ENCODE results near the gene PCSK4.
"Not testable (repeated sequence)": the region's sequence is repeated elsewhere in the genome, so short reads cannot be mapped to it uniquely, and the experiment has no call there.

The PCSK4 gene

DNA sequence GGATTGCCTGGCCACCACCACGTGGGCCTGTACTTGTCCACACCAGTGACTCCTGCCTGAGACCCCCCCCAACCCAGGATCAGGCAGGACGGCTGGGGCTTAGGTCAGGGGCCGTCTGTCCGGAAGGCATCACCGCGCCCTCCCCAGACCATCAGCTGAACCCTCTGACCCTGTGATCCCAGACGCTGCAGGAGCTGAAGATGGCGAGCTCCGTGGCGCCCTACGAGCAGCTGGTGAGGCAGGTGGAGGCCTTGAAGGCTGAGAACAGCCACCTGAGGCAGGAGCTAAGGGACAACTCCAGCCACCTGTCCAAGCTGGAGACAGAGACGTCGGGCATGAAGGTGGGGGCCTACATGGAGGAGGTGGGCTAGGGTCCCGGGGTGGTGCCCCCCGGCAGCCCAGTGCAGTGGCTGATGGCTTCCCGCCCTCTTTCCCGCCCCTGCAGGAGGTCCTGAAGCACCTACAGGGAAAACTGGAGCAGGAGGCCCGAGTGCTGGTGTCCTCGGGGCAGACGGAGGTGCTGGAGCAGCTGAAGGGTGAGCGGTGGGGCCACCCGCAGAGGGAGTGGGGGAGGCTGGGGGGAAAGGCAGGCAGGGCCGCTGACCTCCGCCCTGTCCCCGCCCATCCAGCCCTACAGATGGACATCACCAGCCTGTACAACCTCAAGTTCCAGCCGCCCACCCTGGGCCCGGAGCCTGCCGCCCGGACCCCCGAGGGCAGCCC lies 37.2 kb downstream of the PCSK4 start:
- DNase-seq = no peak

DNA sequence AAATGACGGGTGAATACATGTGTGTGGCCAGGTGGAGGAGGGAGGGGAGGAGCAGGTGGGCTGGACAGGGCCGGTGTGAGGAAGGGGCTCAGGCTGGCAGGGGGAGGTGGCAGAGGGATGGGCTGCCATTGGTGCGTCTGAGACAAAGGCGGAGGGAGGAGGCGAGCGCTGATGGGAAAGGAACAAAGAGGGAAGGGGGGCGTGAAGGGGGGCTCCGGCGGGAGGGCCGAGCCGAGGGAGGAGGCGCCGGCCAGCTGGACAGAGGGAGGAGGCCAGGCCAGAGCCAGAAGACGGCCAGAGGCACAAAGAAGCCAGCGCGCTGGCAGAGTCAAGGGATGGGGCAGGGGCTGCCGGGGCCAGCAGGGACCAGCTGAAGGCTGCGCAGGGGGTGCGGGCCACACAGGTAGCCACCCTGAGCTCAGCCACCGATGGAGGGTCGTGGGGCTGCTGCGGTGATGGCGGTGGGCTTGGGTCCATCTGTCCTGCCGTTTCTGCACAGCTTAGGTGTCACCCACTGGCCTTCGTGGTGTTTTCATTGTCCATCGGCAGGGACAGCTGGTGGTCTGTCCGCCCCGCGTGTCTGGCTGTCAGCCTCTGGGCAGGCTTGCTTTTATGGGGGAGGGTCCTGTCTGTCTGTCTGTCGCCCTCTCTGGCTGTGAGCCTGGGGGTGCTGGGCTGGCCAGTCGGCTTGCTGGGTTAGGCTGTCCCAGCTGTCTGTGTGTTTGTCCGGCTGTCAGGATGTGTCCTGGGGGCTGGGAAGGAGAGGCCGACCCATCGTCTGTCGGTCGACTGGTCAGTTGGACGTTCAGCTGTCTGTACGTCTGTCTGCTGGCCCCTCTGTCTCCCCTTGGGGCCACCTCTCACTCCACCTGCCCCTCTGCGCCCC lies 38.0 kb downstream of the PCSK4 start:
- no peak for DNase-seq

DNA sequence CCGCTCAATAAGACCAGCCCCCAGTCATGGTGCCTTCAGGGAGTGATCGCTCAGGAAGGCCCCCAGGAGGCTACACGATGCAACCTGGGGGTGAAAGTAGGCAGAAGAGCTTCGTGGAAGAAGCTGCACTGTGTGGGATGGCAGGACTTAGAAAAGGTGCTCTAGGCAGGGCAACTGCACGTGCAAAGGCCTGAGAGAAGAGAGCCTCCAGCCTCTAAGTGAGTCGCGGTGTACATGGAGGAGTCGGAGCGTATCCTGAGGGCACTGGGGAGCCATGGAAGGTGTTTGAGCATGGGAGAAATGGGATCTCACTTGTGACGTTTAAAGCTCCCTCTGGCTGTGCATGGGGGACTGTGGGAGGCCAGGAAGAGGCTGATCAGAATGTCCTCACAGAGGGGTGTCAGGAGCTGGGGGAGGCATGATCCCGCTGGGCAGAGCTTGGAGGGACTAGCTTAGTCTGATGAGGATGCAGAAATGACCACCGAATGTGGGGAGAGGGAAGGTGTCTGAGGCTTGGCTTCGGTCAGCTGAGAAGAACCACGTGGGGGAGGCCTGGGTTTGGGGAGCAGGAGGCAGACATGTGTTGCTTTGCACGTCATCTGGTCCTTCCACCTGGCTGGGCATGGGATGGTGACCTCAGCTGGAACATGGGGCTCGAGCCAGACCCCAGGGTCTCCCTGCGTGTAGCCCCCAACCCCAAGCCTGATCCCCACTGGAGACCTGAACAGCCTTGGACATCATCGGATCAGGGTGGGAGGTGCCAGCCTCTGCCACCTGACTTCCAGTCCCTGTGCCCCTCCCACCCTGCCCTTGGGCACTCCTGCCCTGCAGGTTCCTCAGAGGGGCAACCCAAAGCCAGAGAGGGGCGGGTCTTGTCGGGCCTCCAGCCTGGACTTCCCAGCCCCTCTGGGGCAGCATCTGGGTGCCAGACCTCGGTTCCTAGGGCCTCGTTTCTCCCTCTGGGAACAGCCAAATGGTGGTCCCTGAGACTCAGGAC lies 39.1 kb downstream of the PCSK4 start:
- DNase-seq = no peak

DNA sequence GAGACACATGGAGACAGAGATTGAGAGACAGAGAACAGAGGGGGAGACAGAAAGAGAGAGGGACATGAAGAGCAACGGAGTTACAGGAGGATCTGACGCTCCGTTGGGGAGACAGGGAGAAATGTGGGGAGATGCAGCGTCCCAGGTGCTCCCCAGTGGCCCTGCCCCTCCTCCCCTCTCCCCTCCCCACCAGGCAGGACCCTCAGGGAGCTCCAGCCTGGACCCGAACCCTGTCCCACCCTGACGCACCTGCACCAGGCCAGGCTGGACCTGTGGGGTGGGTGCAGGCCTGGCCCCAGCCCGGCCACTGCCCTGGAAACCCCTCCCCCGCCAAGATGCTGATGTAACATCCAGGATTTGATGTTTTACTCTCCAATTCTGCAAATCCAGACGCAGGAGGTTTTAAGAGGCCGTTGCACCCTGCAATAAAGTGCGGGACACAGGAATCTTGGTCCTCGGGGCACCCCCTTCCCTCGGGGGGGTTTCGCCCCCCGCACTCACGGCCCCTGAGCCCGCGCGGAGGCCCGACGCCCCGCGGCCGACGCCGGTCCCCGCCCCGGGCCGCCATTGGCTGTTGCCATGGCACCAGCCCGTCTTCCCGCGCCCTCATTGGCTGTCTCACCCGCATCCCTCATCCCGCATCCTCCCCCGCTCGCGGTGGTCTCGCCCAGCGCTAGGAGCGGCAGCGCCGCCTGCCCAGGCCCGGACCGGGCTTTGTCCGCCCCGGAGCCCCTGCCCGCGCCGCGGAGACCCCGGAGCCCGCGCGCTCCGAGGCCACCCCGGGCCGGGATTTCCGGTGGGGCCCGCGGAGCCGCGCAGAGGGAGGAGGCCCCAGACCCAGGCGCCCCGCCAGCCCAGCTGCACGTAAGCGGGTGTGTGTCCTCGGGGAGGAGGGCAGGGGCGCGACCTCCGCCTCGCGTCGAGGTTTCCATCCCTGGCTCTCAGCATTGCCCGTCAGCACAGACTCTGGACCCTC lies 40.4 kb downstream of the PCSK4 start, which contains the start of gene APC2:
APC2 (plus strand) TSS at position 655 of the 976 bp plus-strand sequence. CDS start 2,881 bp downstream, outside the sequence.
- DNase-seq = no peak

DNA sequence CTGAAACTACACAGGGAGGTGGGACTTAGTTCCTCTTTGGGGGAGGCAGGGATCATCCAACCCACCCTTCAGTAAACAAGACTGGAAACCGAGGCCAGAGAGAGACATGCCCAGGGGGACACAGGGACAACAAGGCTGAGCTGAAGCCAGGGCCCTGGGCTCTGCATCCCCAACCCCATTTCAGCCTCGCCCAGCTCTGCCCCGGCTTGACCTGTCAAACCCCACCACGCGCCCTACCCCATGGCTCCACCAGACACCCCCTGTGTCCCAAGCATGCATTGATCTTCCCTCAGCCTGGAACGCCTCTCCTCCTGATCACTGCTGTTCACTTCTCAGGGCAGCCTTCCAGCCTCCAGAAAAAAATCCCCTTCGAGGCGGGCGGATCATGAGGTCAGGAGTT lies 42.2 kb downstream of the PCSK4 start:
- DNase-seq = no peak

DNA sequence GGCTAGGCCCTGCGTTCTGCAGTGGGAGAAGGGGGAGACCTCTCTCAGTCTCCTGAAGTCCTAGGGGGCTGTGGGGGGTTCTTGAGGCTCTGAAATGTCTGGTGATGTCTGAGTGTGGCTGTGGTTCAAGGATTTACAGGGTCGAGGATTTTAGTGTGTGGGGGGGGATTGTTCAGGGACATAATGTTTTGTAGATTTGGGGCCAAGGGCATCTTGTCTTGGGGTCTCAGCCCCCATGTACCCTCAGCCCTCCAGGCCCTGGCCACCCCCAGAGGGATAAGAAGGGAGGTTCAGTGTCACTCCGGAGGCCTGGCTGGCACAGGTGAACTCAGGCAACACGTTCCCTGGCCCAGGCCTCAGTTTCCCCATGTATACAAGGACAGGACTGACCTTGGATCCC lies 42.6 kb downstream of the PCSK4 start:
- DNase-seq = no peak

DNA sequence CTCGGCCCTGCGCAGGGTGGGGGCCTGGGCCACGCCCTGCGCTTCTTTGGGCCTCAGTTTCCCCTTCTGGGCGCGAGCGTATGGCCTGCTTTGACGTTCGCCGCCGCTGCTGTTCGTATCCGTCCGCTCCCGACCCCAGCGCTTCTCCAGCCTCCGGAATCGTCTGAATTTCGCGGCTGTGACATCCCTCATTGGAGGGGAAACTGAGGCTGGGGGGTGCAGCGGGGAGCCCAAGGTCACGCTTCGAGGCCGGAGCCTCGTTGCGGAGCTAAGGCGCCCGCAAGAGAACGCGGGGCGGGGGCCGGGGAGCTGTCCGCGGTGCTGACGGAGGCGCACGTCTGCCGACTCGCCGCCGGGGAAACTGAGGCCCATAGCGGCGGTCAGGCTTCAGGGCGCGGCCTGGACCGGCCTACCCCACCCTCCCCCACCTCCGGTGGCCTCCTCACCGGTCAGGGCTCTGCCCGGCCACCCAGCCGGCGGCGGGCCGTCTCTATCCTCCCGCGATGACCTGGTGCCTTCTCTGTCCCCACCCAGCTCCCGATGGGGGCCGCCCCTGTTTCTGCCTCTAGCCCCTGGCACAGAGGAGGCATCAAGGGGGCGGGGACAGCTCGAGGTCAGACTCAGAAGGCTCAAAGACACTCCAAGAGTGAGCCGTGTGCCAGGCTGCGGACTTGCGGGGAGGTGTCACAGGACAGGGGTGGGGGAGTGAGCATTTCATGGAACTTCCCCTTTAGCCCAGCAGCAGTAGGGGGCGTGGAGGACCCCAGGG lies 43.3 kb downstream of the PCSK4 start:
- no peak for DNase-seq

DNA sequence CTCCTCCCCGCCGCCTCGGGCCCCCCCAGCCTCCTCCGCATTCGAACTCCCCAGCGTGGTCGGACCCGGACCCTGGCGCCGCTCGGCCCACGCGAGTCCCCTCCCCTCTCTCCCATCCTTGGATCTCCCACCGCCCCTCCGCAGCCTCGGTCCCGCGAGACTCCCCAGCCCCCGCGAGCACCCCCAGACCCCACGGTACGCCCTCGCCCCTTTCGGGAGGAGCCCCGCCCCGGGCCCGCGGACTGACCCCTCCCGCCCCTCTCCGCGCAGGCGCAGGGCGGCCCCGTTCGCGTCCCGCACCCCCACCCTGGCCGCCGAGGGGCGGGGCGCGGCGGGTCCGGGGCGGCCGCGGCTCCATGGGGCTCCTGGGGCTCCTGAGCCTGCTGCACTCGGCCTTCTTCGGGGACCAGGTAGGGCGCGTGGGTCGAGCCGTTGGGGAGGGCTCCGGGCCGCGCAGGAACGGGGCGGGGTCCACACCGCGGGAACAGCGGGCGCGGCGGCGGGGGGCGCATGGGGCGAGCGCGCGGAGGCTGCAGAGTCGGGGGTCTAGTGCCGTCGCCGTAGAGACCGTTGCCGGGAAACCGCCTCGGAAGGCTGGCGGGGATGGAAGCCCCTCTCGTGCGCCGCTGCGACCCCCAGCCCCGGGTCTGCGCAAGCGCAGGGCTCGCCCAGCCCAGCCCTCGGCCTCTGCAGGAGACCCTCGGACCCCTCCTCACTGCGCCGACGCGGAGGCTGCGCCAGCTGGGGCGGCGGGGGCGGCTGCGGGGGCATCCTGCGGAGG lies 44.0 kb downstream of the PCSK4 start:
- no peak for DNase-seq

DNA sequence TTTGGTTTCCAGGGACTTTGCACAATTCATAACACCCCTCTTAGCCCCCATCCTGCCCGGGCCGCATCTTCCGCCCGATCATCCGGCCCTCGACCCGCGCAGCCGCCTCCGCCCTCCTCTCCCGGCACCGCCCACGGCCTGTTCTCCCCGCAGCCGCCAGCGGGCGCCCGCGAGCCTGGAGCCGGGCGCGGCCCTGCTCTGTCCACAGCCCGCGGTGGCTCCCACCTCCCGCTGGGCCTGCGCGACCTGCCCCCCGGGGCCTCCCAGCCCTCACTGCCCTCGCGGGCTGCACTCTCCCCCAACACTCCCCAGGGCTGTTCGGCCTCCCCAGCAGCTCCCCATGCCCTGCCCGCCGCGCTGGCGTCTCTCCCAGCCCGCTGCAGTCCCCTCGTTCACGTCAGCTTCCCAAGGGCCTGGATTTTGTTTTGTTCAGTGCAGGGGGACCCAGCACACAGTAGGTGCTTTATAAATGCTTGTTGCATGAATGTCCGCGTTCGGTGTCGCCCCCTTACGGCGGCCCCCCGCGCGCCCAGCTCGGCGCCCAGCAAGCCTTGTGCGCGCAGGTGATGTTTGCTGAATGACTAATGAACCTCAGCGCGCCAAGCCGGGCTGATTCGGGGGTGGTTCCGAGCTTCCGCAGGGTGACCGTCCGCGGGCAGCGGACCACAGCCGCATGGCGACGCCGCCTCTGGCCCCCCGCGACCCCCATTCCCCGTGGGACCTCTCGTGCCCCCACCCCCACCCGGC lies 44.8 kb downstream of the PCSK4 start:
- peak; percentile 57 for DNase-seq

DNA sequence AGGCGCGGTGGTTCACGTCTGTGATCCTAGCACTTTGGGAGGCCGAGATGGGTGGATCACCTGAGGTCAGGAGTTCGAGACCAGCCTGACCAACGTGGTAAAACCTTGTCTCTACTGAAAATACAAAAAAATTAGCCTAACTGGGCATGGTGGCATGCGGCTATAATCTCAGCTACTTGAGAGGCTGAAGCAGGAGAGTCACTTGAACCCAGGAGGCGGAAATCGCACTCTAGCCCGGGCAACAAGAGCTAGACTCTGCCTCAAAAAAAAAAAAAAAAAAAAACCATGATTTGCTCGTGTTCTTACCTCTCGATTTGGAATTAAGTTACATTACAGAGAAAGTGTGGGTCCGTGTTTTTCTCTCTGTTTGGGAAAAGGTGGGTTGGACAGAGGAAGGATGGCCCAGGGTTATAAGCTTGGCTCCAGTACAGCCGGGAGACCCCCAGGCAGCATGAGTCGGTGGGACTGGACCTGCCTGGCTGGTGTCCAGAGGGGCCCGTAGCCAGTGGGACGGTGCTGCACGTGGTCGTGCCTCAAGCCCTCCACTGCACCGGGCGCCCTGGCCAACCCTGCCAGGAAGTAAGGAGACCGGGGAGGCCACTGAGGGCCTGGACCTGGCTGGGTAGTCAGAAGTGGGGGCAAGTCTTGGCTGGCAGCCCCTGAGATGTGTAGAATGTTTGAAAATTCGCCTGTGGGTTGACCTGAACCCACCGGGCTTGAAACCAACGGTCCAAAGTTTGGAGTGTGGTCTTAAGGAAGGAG lies 48.3 kb downstream of the PCSK4 start:
- DNase-seq = no peak

DNA sequence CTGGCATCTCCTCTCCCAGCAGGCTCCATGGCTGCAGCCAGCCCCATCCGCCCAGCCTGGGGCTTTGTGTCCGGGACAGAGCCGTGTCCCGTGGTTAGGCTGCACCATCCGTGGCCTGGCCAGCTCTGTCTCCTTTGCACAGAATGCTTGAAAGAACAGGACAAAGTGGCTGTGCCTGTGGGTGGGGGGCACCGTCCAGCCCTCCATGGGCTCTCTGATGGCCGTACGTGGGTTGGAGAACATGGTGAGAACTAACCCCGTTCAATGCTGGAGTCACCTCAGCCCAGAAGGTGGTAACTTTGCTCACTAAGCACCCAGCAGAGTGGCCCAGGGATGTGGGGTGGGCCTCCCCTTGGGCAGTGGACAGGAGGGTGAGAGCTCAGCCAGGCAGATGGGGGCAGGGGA lies 49.1 kb downstream of the PCSK4 start:
- no peak for DNase-seq

DNA sequence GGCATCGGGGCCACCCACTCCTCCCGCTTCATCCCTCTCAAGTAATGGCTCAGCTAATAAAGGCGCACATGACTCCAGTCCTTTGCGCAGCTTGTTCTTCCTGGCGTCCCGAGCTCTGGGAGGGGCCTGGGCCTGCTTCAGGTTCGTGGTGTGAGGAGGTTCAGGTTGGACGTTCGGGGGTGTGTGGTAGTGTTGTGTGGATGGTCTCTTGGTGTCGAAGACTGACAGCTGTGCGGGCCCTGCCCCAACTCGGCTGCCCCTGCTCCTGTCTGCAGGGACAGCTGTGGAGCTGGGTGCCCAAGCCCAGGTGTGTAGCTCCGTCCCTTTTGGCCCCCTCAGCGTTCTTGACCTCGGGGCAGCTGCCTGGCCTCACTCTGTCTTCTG lies 49.7 kb downstream of the PCSK4 start:
- no peak for DNase-seq

DNA sequence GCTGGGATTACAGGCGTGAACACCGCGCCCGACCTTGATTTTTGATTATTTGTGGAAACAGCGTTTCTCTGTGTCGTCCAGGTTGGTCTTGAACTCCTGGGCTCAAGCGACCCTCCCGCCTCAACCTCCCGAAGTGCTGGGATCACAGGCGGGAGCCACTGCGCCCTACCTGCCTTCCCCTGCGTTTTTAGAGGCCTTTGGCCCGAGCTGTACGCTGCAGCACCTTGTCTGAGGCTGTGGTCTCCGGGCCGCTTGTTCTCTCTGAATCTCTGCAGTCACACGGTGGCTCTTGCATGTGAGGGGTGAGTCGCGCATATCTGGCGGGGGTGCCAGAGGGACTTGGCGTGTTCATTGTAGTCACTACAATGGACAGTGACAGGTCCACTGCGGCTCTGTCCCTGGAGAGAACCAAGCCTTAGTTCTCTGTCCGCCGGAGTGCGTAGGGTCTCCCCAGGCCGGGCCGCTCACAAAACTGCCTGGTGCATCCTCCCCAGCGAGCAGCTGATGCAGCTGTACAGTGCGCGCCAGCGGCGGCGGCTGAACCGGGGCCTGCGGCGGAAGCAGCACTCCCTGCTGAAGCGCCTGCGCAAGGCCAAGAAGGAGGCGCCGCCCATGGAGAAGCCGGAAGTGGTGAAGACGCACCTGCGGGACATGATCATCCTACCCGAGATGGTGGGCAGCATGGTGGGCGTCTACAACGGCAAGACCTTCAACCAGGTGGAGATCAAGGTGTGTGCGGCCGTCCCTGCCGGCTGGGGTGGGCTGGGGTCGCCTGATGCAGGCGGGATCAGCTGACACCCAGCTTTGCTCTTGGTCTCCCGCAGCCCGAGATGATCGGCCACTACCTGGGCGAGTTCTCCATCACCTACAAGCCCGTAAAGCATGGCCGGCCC lies 50.4 kb downstream of the PCSK4 start:
- DNase-seq = not testable (repeated sequence)

DNA sequence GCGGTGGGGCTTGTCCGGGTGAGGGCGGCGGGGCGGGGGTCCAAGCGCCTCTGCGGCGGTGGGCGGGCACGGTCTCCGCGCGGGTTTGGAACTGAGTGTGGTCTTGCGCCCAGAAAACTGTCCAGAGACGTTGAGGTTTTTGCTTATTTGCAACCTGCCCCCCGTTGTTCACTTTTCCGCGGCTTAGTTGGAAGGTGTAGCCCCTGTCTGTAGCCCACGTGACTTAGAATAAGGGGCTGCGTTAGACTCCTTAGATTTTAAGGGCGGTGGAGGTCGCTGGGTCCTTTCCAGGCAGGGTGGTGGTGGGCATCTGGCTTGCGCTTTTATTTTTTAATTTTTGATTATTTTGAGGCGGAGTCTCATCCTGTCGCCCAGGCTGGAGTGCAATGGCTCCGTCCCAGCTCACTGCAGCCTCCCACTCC lies 51.2 kb downstream of the PCSK4 start:
- no peak for DNase-seq

DNA sequence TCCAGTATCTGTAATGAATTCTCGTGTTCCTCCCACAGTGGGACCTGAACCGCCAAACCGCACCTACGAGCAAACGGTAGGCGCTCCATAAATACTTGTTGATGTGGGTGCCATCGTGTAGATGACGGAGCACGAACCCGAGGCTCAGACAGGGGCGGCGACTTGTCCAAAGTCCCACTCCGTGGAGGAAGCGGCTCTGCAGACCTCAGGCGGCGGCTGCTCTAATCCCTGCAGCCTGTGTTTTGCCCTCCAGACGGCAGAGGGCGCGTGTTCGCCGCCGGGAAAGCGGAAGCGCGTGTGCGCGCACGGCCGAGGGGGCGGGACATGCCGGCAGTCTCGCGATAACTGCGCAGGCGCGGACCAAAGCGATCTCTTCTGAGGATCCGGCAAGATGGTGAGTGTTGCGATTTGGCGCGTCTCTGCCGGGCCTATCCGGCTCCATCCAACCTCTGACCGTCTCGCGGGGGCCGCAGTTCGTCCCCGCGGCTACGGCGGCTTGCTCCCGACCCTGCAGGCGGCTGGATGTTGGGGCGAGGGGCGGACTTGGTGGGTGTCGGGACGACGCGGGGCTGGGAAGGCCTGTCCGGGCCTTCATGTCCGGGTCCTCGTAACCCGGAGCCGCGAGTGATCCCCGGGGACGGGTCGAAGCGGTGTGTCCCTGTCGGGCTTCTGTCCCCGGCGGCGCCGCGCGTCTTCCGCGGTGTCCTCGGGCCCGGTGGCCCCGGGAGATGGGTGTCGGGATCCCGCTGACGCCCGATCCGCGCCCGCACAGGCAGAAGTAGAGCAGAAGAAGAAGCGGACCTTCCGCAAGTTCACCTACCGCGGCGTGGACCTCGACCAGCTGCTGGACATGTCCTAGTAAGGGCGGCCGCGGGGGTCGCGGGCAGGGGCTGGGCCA lies 51.9 kb downstream of the PCSK4 start, which contains the start of gene RPS15:
RPS15 (plus strand) TSS at position 362 of the 898 bp plus-strand sequence; CDS start at position 392, 30 bp downstream.
- peak; percentile 89 for DNase-seq

DNA sequence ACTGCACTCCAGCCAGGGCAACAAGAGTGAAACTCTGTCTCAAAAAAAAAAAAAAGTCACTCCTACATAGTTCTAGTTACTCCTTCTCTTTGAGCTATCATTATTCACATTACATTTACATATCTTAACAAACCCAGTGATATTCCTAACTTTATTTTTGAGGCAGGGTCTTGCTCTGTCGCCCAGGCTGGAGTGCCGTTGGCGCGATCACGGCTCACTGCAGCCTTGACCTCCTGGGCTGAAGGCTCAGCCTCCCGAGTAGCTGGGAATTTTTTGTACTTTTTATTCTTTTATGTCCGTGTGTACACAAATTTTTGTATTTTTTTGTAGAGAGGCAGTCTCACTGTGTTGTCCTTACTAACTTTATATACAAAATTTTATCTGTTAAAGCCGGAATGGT lies 52.5 kb downstream of the PCSK4 start:
- DNase-seq = no peak
